ENCODE data around the gene BICDL1. TPM values are rescaled to one million over a fixed set of nuclear protein-coding genes. Genes with fewer than 3 reads are reported as not detected.

BICDL1 gene
- polyA plus RNA-seq, 1 of the 3 experiments (the other 2 are of a cell fraction) = 0.35 TPM

DNA sequence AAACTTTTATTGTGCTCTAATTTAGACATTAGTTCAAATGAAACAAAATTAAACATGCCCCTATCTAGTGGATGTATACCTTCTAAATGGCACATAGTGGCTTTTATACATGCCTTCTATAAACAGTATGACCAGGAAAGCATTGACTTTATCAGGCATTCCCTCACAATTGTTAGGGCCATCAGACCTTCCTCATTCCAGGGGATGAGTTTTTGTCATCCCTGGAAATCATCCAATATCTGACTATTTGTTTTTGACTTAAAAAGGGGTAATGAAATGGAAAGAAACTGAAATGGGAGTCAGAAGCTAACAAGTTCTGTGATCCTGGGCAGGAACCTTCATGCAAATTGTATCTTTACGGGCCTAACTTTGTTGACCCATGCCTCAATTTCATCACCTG is 58.0 kb downstream of the BICDL1 start:
- H3K4me1 ChIP-seq (ENCODE audit: control insufficient read depth in 1 of 2, insufficient read depth in 2 of 2, low read depth in 1 of 2, low read length in 1 of 2) = no peaks in the 10 kb centered on the region

DNA sequence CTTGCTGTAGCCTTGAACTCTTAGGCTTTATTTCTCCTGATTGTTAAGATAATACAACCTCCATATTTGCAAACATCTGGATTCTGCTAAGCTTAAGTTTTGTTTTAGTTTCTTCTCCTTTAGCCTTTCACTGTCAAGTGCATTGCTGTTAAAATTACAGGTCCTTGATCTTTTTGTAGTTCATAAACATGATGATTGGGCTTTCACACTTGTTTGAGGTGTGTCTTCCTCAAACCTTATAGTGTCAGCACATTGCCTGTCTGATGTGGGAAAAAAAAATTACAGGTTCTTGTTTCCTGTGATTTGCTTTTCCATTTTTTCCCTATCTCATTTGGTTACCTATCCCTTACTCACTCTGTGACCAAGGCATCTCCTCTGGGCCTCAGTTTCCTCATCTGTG is 59.2 kb downstream of the BICDL1 start:
- DNase-seq = no peak
- no peaks in the 10 kb centered on the region for H4K20me1 ChIP-seq (ENCODE audit: insufficient read depth)
- H3F3A ChIP-seq (replicated peaks; ENCODE audit: insufficient read depth) = no peaks in the 10 kb centered on the region
- no peak overlapping the region for H3K27ac ChIP-seq (ENCODE audit: low read depth in 2 of 2, low read length in 1 of 2)
- H3K9ac ChIP-seq = no peak overlapping the region
- no peaks in the 10 kb centered on the region for H3K4me1 ChIP-seq (ENCODE audit: control insufficient read depth in 1 of 2, insufficient read depth in 2 of 2, low read depth in 1 of 2, low read length in 1 of 2)
- no peaks in the 10 kb centered on the region for H3K27me3 ChIP-seq (ENCODE audit: insufficient read depth)
- no peaks in the 10 kb centered on the region for H3K9me3 ChIP-seq
- CTCF ChIA-PET = interaction anchor here (0.6 to 2.0 kb wide), 3 partner anchors 14 to 408 kb away, joined by 4 to 5 read pairs (median 5); no protein-coding TSS in a partner anchor
- H3K79me2 ChIP-seq (ENCODE audit: insufficient read depth) = no peaks in the 10 kb centered on the region
- H3K4me3 ChIP-seq (ENCODE audit: low read depth in 2 of 2, low read length in 1 of 2) = no peak overlapping the region
- no peaks in the 10 kb centered on the region for H3K36me3 ChIP-seq (replicated peaks in 1 of 2; ENCODE audit: control insufficient read depth in 1 of 2, insufficient read depth in 2 of 2, low read length in 1 of 2)
- H3K9me2 ChIP-seq = no peaks in the 10 kb centered on the region
- no peak for TF ChIP-seq FOXM1 (IDR thresholded peaks at IDR 0.05; ENCODE audit: low read depth)
- no peak for TF ChIP-seq NFIC (IDR thresholded peaks at IDR 0.05; ENCODE audit: borderline replicate concordance)
- TF ChIP-seq JUND (IDR thresholded peaks at IDR 0.05) = no peak
- TF ChIP-seq GABPA (IDR thresholded peaks at IDR 0.05; ENCODE audit: low read depth) = no peak
- no peak for TF ChIP-seq NRF1 (IDR thresholded peaks at IDR 0.05; ENCODE audit: low read depth, low read length)
- no peak for TF ChIP-seq TEAD4 (IDR thresholded peaks at IDR 0.05; ENCODE audit: borderline replicate concordance, insufficient read depth)
- TF ChIP-seq, protein P1, sequence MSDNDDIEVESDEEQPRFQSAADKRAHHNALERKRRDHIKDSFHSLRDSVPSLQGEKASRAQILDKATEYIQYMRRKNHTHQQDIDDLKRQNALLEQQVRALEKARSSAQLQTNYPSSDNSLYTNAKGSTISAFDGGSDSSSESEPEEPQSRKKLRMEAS (IDR thresholded peaks at IDR 0.05; ENCODE audit: low read depth) = no peak
- TF ChIP-seq EP300 (IDR thresholded peaks at IDR 0.05; ENCODE audit: borderline replicate concordance in 1 of 2, low read depth in 1 of 2, low read length in 1 of 2) = no peak
- TF ChIP-seq, protein P2, sequence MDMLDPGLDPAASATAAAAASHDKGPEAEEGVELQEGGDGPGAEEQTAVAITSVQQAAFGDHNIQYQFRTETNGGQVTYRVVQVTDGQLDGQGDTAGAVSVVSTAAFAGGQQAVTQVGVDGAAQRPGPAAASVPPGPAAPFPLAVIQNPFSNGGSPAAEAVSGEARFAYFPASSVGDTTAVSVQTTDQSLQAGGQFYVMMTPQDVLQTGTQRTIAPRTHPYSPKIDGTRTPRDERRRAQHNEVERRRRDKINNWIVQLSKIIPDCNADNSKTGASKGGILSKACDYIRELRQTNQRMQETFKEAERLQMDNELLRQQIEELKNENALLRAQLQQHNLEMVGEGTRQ (IDR thresholded peaks at IDR 0.05; ENCODE audit: borderline replicate concordance, low read depth, low read length) = no peak
- no peak for TF ChIP-seq RFX5 (IDR thresholded peaks at IDR 0.05; ENCODE audit: low read length)
- no peak for TF ChIP-seq RCOR1 (IDR thresholded peaks at IDR 0.05; ENCODE audit: low read length)
- no peak for TF ChIP-seq SIN3A (IDR thresholded peaks at IDR 0.05; ENCODE audit: borderline replicate concordance, low read depth, low read length)
- TF ChIP-seq YY1 (IDR thresholded peaks at IDR 0.05; ENCODE audit: low read depth) = no peak
- no peak for TF ChIP-seq SMC3 (IDR thresholded peaks at IDR 0.05; ENCODE audit: low read depth, low read length)
- TF ChIP-seq TAF1 (IDR thresholded peaks at IDR 0.05; ENCODE audit: borderline replicate concordance, low read depth, low read length) = no peak
- TF ChIP-seq, protein P3, sequence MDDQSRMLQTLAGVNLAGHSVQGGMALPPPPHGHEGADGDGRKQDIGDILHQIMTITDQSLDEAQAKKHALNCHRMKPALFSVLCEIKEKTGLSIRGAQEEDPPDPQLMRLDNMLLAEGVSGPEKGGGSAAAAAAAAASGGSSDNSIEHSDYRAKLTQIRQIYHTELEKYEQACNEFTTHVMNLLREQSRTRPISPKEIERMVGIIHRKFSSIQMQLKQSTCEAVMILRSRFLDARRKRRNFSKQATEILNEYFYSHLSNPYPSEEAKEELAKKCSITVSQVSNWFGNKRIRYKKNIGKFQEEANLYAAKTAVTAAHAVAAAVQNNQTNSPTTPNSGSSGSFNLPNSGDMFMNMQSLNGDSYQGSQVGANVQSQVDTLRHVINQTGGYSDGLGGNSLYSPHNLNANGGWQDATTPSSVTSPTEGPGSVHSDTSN (IDR thresholded peaks at IDR 0.05) = no peak
- POLR2A ChIA-PET = no interaction called here
- H2AFZ ChIP-seq (ENCODE audit: low read depth) = no peak overlapping the region
- no peak overlapping the region for H3K4me2 ChIP-seq

More for the DNA sequence above, 58.0 kb downstream of the BICDL1 start:
- Histone ChIP-seq H2AFZ (ENCODE audit: low read depth) (no peak overlapping the region), H3K9ac (no peak overlapping the region), H3F3A (replicated peaks; ENCODE audit: insufficient read depth) (no peaks in the 10 kb centered on the region), H3K79me2 (ENCODE audit: insufficient read depth) (no peaks in the 10 kb centered on the region), H3K4me2 (no peak overlapping the region), H3K36me3 (replicated peaks in 1 of 2; ENCODE audit: control insufficient read depth in 1 of 2, insufficient read depth in 2 of 2, low read length in 1 of 2) (no peaks in the 10 kb centered on the region), H3K9me2 (no peaks in the 10 kb centered on the region), H4K20me1 (ENCODE audit: insufficient read depth) (no peaks in the 10 kb centered on the region), H3K4me3 (ENCODE audit: low read depth in 2 of 2, low read length in 1 of 2) (no peak overlapping the region), H3K27ac (ENCODE audit: low read depth in 2 of 2, low read length in 1 of 2) (no peak overlapping the region), H3K9me3 (no peaks in the 10 kb centered on the region), H3K27me3 (ENCODE audit: insufficient read depth) (no peaks in the 10 kb centered on the region)
- WGBS (ENCODE audit: low lambda C conversion rate) = 63% methylated on average over 1 of the region's 1 CpG
- ChIA-PET POLR2A (no interaction called here), CTCF (interaction anchor here (2.0 kb wide), 1 partner anchor 13 kb away, joined by 5 read pairs; no protein-coding TSS in a partner anchor)
- no peak for DNase-seq
- TF ChIP-seq SIN3A (IDR thresholded peaks at IDR 0.05; ENCODE audit: borderline replicate concordance, low read depth, low read length) (no peak), RFX5 (IDR thresholded peaks at IDR 0.05; ENCODE audit: low read length) (no peak)
- TF ChIP-seq, protein P1 (IDR thresholded peaks at IDR 0.05; ENCODE audit: low read depth) = no peak
